HepG2 (cell line): ENCODE measurements around the gene NRSN2. TPM values are rescaled to one million over a fixed set of nuclear protein-coding genes. Genes with fewer than 3 reads are reported as not detected.

Source experiments
- HDAC6 ChIP-seq: fragments of 200-600 bp; sonication (generic); IDR thresholded peaks from 2 replicates; pipeline ENCODE4 v1.7.0; 2017; ENCODE audit warnings: mild to moderate bottlenecking, antibody characterized with exemption, low read length, low read depth
- HOMEZ ChIP-seq: IDR thresholded peaks from 2 replicates; pipeline ENCODE4 v1.6.1; 2016; ENCODE audit warnings: low read depth
- KIAA2018 ChIP-seq: sonication (generic); formaldehyde crosslinking; IDR thresholded peaks from 2 replicates; pipeline ENCODE4 v1.5.0; 2020; ENCODE audit warnings: mild to moderate bottlenecking, missing genetic modification reagents, borderline replicate concordance
- MAF1 ChIP-seq: sonication (generic); formaldehyde crosslinking; IDR thresholded peaks from 2 replicates; pipeline ENCODE4 v1.5.0; 2020; ENCODE audit warnings: missing genetic modification reagents, borderline replicate concordance
- MIER2 ChIP-seq: IDR thresholded peaks from 2 replicates; pipeline ENCODE4 v1.6.1; 2016; ENCODE audit warnings: missing biosample characterization, missing genetic modification reagents
- REL ChIP-seq: sonication (generic); formaldehyde crosslinking; conservative IDR thresholded peaks from 2 replicates; pipeline ENCODE4 v1.8.0; 2022; ENCODE audit warnings: mild to moderate bottlenecking, missing genetic modification reagents, moderate library complexity
- ZFP37 ChIP-seq: sonication (generic); formaldehyde crosslinking; IDR thresholded peaks from 2 replicates; pipeline ENCODE4 v1.4.0; 2020; ENCODE audit warnings: missing genetic modification reagents, borderline replicate concordance
- ZNF646 ChIP-seq: sonication (generic); formaldehyde crosslinking; IDR thresholded peaks from 2 replicates; pipeline ENCODE4 v1.9.0; 2021; ENCODE audit warnings: mild to moderate bottlenecking, missing genetic modification reagents
- ZSCAN21 ChIP-seq: sonication (generic); formaldehyde crosslinking; IDR thresholded peaks from 2 replicates; pipeline ENCODE4 v1.8.0; 2022; ENCODE audit warnings: mild to moderate bottlenecking, missing genetic modification reagents, moderate library complexity, borderline replicate concordance
- ZSCAN5A ChIP-seq: sonication (generic); formaldehyde crosslinking; IDR thresholded peaks from 2 replicates; pipeline ENCODE4 v1.8.0; 2022; ENCODE audit warnings: mild to moderate bottlenecking, missing genetic modification reagents, borderline replicate concordance
- polyA plus RNA-seq, 8 experiments: library from polyadenylated mRNA; depleted of rRNA in 3 of 8; stranded (reverse) in 7 of 8; unstranded in 1 of 8; fragments of >200 nt; fragmentation: Illumina TruSeq in 4 of 8; extraction: Trizol in 4 of 8; gene quantifications; 2 replicates each; pipeline versions ENCODE4 v1.2.1 to v1.2.3, GENCODE V29; 2011 to 2016; ENCODE audit warnings: low read depth in 4 of 8, missing spikeins in 1 of 8, mixed read lengths in 1 of 8; ENCODE audit not compliant: insufficient read depth in 1 of 8
- total RNA-seq, 5 experiments: library from RNA; depleted of rRNA; stranded (reverse); fragments of >200 nt; fragmentation: Illumina TruSeq; extraction: Trizol; gene quantifications; 2 replicates each; pipeline ENCODE4 v1.2.3, GENCODE V29; 2016; ENCODE audit warnings: low read depth in 1 of 5

Gene NRSN2
- total and polyA plus RNA-seq, 2 of the 13 experiments (the other 11 are each of a cell fraction or from before 2014, with no cell fraction given), result 32.3 to 49.4 TPM

- TF ChIP-seq HDAC6 (no peak), HOMEZ (CRISPR knock-in tag) (no peak), ZFP37 (no peak), REL (CRISPR knock-in tag) (no peak), ZSCAN5A (peak; percentile 90; the same call in 1 of the 2 replicates), KIAA2018 (no peak), ZSCAN21 (CRISPR knock-in tag) (peak; percentile 72; the same call in 1 of the 2 replicates), MIER2 (peak; percentile 56), ZNF646 (no peak), MAF1 (CRISPR knock-in tag) (no peak)
Observed at GRCh38 chr20:354298-354977, 7.5 kb downstream of the NRSN2 start (continued).
